ENCODE results near the gene MUC15.

GRCh38 chr11:26527685-26528084, 44.4 kb downstream of the MUC15 start:
- TF ChIP-seq EZH2 (IDR thresholded peaks at IDR 0.05): no peak
- no peak for TF ChIP-seq CTCF (IDR thresholded peaks at IDR 0.05)
